Testis (tissue), 2 donors: ENCODE data around the gene NFATC3.
"Not testable (repeated sequence)": the region's sequence is repeated elsewhere in the genome, so short reads cannot be mapped to it uniquely, and the experiment has no call there.

Experiments used
- CTCF ChIP-seq, 3 experiments: fragments of 450-650 bp in 2 of 3; fragments of 200-600 bp in 1 of 3; sonication (generic) in 1 of 3; IDR thresholded peaks; one replicate each; pipeline ENCODE4 v1.5.1; 2016 to 2019; ENCODE audit warnings: antibody characterized with exemption in 3 of 3, mild to moderate bottlenecking in 2 of 3, moderate library complexity in 1 of 3
- POLR2A ChIP-seq: fragments of 450-650 bp; IDR thresholded peaks from one replicate; pipeline ENCODE4 v1.6.1; 2017; ENCODE audit warnings: antibody characterized with exemption, mild to moderate bottlenecking, moderate library complexity

DNA sequence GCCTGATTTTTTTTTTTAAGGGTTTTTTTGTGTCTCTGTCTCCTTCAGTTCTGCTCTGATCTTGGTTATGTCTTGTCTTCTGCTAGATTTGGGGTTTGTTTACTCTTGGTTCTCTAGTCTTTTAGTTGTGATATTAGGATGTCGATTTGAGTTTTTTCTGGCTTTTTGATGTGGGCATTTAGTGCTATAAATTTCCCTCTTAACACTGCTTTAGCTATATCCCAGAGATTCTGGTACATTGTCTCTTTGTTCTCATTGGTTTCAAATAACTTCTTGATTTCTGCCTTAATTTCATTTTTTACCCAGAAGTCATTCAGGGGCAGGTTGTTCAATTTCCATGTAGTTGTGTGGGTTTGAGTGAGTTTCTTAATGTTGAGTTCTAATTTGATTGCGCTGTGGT lies 25.4 kb downstream of the NFATC3 start:
- not testable (repeated sequence) for TF ChIP-seq CTCF (IDR thresholded peaks at IDR 0.05); POLR2A
